HG02870 (cell line): ENCODE measurements around the gene RNGTT.
"Not testable (repeated sequence)": the region's sequence is repeated elsewhere in the genome, so short reads cannot be mapped to it uniquely, and the experiment has no call there.

Experiments used
- ATAC-seq: cut with Tn5 transposase; IDR thresholded peaks from one replicate; pipeline ENCODE4 v1.9.1; 2021; ENCODE audit warnings: mild to moderate bottlenecking, moderate library complexity; ENCODE audit not compliant: unreplicated experiment

Gene RNGTT

GRCh38 chr6:88972504-88973423, 9.3 kb upstream of the RNGTT start:
- no peak for ATAC-seq

GRCh38 chr6:88970301-88970700, 6.9 kb upstream of the RNGTT start:
- no peak for ATAC-seq

GRCh38 chr6:88969255-88969654, 5.8 kb upstream of the RNGTT start:
- ATAC-seq: not testable (repeated sequence)

GRCh38 chr6:88967891-88968290, 4.5 kb upstream of the RNGTT start:
- ATAC-seq: no peak

GRCh38 chr6:88965691-88966090, 2.3 kb upstream of the RNGTT start:
- no peak for ATAC-seq

GRCh38 chr6:88964509-88964908, 1.1 kb upstream of the RNGTT start:
- ATAC-seq: no peak

GRCh38 chr6:88958842-88959241, 4.6 kb downstream of the RNGTT start:
- no peak for ATAC-seq

- no peak for ATAC-seq
Measured at GRCh38 chr6:88953550-88954386, 9.7 kb downstream of the RNGTT start.

- no peak for ATAC-seq
Measured at GRCh38 chr6:88952065-88952704, 11.2 kb downstream of the RNGTT start.

- ATAC-seq: no peak
Measured at GRCh38 chr6:88945415-88946008, 17.9 kb downstream of the RNGTT start.

GRCh38 chr6:88933521-88933920, 29.9 kb downstream of the RNGTT start:
- ATAC-seq: no peak

- not testable (repeated sequence) for ATAC-seq
Measured at GRCh38 chr6:88932019-88932418, 31.4 kb downstream of the RNGTT start.

GRCh38 chr6:88922775-88923548, 40.5 kb downstream of the RNGTT start:
- no peak for ATAC-seq

GRCh38 chr6:88921734-88922133, 41.7 kb downstream of the RNGTT start:
- no peak for ATAC-seq

- ATAC-seq: no peak
Measured at GRCh38 chr6:88920774-88921733, 42.4 kb downstream of the RNGTT start.

- no peak for ATAC-seq
Measured at GRCh38 chr6:88920088-88920487, 43.3 kb downstream of the RNGTT start.

GRCh38 chr6:88919032-88919431, 44.4 kb downstream of the RNGTT start:
- no peak for ATAC-seq

- ATAC-seq: no peak
Measured at GRCh38 chr6:88916615-88917208, 46.7 kb downstream of the RNGTT start.
